ENCODE results near the gene GAB1. TPM values are rescaled to one million over a fixed set of nuclear protein-coding genes. Genes with fewer than 3 reads are reported as not detected.

GAB1 gene
- total RNA-seq, 1 donor from 2014 or later, result 64.8 TPM

GRCh38 chr4:143412420-143412758 is 75.7 kb downstream of the GAB1 start:
- no peaks in the 10 kb centered on the region for H3K9me3 ChIP-seq
- no peak for TF ChIP-seq CTCF (IDR thresholded peaks at IDR 0.05)
- H3K36me3 ChIP-seq, result peaks cover 22% of the 10 kb centered on the region
- intact Hi-C loops (cut with DNase I), result no loop called here
- peak overlapping the region; percentile 17 for H3K27ac ChIP-seq
- ATAC-seq (no peak), DNase-seq (no peak)
- no peak overlapping the region for H3K4me3 ChIP-seq
- peaks cover 41% of the 10 kb centered on the region for H3K4me1 ChIP-seq
- H3K27me3 ChIP-seq, result no peaks in the 10 kb centered on the region

DNA sequence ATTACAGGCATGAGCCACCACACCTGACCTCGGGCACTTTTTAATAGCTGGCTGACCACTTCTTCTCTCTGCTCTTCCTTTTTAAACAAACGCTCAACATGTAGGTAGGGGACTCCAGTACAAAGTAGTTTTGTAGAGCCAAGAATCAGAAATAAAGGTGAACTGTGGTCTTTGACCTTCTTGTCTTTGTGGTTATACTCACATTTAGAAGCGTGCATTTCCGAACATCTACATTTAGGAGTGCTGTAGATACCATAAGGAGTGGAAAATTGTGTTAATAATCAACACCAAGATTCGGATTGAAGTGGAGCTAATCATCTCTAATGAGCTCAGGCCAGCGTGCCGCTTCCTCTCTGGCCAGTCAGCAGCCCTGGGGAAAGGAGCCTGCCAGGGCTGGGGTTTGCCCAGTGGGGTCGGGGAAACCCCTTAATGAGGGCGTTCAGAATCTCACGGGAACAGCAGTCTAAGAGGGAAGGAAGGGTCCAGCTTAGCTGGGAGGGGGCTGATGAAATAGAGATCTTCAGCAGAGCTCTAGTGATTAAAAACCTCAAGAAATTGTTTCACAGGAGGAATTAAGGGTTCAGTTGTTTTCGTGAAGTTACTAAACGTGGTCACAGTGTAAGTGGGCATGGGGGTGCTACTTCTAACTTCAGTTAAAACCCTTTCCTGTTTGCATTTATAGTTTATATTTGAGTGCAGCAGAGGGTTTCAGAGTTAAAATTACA is 81.2 kb downstream of the GAB1 start:
- no peak for DNase-seq

GRCh38 chr4:143420227-143420626 is 83.6 kb downstream of the GAB1 start:
- Histone ChIP-seq H3K27ac (no peak overlapping the region), H3K9me3 (no peaks in the 10 kb centered on the region), H3K27me3 (no peaks in the 10 kb centered on the region), H3K4me3 (no peak overlapping the region), H3K4me1 (no peaks in the 10 kb centered on the region), H3K36me3 (peaks cover 31% of the 10 kb centered on the region)
- DNase-seq (no peak), ATAC-seq (no peak)
- intact Hi-C loops (cut with DNase I), result no loop called here
- no peak for TF ChIP-seq CTCF (IDR thresholded peaks at IDR 0.05)

More for the DNA sequence above, 81.2 kb downstream of the GAB1 start:
- Histone ChIP-seq H3K4me1 (no peaks in the 10 kb centered on the region), H3K27ac (no peak overlapping the region), H3K27me3 (no peaks in the 10 kb centered on the region), H3K4me3 (no peak overlapping the region), H3K9me3 (no peaks in the 10 kb centered on the region), H3K36me3 (peaks cover 31% of the 10 kb centered on the region)
- no peak for TF ChIP-seq CTCF (IDR thresholded peaks at IDR 0.05)
- no peak for ATAC-seq
- intact Hi-C loops (cut with DNase I), result no loop called here

GRCh38 chr4:143421609-143422008 is 84.9 kb downstream of the GAB1 start:
- intact Hi-C loops (cut with DNase I), result no loop called here
- H3K4me1 ChIP-seq, result no peaks in the 10 kb centered on the region

GRCh38 chr4:143424276-143424675 is 87.6 kb downstream of the GAB1 start:
- Histone ChIP-seq H3K4me3 (no peak overlapping the region), H3K27ac (no peak overlapping the region), H3K27me3 (no peaks in the 10 kb centered on the region), H3K36me3 (no peaks in the 10 kb centered on the region), H3K4me1 (no peaks in the 10 kb centered on the region), H3K9me3 (no peaks in the 10 kb centered on the region)
- DNase-seq (no peak), ATAC-seq (no peak)
- TF ChIP-seq CTCF (IDR thresholded peaks at IDR 0.05), result no peak
- intact Hi-C loops (cut with DNase I), result no loop called here

More at GRCh38 chr4:143421609-143422008, 84.9 kb downstream of the GAB1 start:
- ATAC-seq (no peak), DNase-seq (no peak)
- peaks cover 17% of the 10 kb centered on the region for H3K36me3 ChIP-seq
- no peaks in the 10 kb centered on the region for H3K9me3 ChIP-seq
- H3K27me3 ChIP-seq, result no peaks in the 10 kb centered on the region
- H3K4me3 ChIP-seq, result no peak overlapping the region
- no peak for TF ChIP-seq CTCF (IDR thresholded peaks at IDR 0.05)
- H3K27ac ChIP-seq, result no peak overlapping the region
